ACC112 (cell line): Measurements from ENCODE around the gene POU2F1.

Source experiments
- H2AFZ ChIP-seq: fragments of 200-600 bp; sonication (generic); one replicate; pipeline ENCODE4 v1.6.0; 2017; ENCODE audit warnings: antibody characterized with exemption, low read length; ENCODE audit not compliant: unreplicated experiment
- H3K27ac ChIP-seq: fragments of 200-600 bp; sonication (generic); 2 replicates; pipeline ENCODE4 v1.5.1; 2014; ENCODE audit warnings: low read depth, mild to moderate bottlenecking, antibody characterized with exemption, low read length, moderate library complexity
- H3K27me3 ChIP-seq: fragments of 200-600 bp; sonication (generic); 2 replicates; pipeline ENCODE4 v1.6.1; 2014; ENCODE audit warnings: mild to moderate bottlenecking, antibody characterized with exemption, low read length, moderate library complexity, mixed read lengths; ENCODE audit not compliant: insufficient read depth
- H3K36me3 ChIP-seq: fragments of 200-600 bp; sonication (generic); 2 replicates; pipeline ENCODE4 v1.6.1; 2016; ENCODE audit warnings: mild to moderate bottlenecking, antibody characterized with exemption, low read length, moderate library complexity, mixed read lengths; ENCODE audit not compliant: insufficient read depth
- H3K4me1 ChIP-seq: fragments of 200-600 bp; sonication (generic); one replicate; pipeline ENCODE4 v1.6.1; 2016; ENCODE audit warnings: low read length, mixed read lengths; ENCODE audit not compliant: insufficient read depth, unreplicated experiment, control insufficient read depth
- H3K4me3 ChIP-seq: fragments of 200-600 bp; sonication (generic); 2 replicates; pipeline ENCODE4 v1.5.1; 2014; ENCODE audit warnings: mild to moderate bottlenecking, low read depth, low read length
- H3K79me2 ChIP-seq: fragments of 200-600 bp; sonication (generic); one replicate; pipeline ENCODE4 v1.6.0; 2016; ENCODE audit warnings: low read length; ENCODE audit not compliant: control insufficient read depth, unreplicated experiment, insufficient read depth

Gene POU2F1

DNA sequence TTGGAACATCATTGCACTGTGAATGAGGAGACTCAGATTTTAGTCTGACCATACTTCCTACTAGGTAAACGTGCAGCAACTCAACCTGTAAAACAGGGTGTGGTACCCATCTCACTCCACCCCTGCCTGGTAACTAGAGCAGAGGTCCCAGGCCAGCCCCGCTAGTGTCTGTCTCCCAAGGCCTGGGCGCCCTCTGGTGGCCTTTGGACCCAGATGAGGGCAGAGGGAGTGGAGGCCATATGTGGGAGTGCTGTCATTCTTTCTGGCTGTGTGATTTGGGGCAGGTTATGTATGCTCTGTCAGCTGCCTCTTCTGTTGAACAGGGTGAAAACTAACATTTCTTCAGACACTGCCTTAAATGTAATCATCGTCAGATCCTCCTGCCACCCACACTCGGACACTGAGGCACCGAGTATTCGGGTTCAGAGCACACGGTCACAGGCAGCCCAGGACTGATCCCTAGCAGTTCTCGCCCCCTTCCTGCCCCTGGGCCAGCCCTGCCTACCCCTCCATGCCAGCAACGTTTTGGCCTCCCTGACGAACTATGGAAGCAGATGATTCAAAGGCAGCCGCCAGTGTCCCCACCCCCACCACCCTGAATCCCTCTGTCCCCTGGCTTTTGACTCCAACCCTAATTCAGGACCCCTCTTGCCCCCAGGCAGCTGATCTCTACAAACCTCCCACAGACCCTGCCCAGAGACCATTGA is 221.6 kb downstream of the POU2F1 start:
- Histone ChIP-seq H3K79me2 (no peaks in the 10 kb centered on the region), H3K27me3 (peaks cover 5% of the 10 kb centered on the region), H3K36me3 (no peaks in the 10 kb centered on the region), H3K4me3 (no peak overlapping the region), H2AFZ (no peak overlapping the region), H3K4me1 (no peaks in the 10 kb centered on the region), H3K27ac (no peak overlapping the region)

DNA sequence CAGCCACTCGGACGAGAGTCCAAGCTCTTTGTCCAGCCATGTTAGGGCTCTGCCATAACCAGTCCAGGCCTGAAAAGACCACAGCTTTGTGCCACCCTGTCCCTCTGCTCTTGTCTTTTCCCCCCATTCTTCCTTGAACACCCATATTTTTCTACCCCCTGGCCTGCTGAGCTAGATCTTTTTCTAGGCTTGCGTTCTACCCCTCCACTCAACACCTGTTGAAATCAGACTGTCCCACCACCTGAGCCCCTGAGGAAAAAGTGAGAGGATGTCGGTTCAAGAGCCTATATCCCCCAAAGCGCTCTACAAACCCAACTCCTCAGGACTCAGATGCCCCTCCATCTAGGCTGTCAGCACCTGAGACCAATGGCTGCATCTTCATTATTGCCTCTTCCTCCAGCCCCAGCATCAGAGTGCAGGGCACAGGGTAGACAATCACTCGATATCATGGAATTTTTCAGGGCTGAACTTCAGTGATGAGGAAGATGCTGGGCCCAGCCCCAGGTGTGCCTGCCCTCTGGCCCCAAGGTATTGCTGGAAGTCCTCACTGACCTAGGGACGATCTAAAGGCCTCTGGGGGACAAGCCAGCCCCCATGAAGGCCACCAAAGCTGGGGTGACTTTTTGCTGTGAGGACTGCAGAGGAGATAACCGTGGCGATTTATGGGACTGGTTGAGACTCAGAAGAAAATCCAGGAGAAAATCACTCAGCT is 222.3 kb downstream of the POU2F1 start:
- Histone ChIP-seq H3K4me3 (no peak overlapping the region), H3K27me3 (peaks cover 5% of the 10 kb centered on the region), H3K4me1 (no peaks in the 10 kb centered on the region), H2AFZ (no peak overlapping the region), H3K79me2 (no peaks in the 10 kb centered on the region), H3K36me3 (no peaks in the 10 kb centered on the region), H3K27ac (no peak overlapping the region)

DNA sequence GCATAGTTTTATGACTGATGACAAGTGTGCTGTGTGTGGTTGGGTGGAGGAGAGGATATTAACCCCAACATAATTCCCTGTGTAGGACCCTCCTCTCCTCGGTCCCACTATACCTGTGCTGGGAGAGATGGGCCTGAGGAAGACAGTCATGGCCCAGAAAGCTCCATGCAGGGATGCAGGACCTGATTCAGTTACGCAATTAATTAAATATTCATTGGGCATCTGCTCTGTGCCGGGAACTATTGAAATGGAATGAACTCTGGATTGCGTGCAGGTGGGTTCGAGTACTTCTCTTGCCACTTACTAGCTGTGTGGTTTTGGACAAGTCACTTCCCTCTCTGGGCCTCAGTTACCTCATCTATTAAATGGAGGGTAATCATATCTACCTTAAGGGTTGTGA is 223.1 kb downstream of the POU2F1 start:
- Histone ChIP-seq H3K27ac (no peak overlapping the region), H3K4me1 (no peaks in the 10 kb centered on the region), H3K27me3 (peaks cover 3% of the 10 kb centered on the region; the same call in 1 of the 2 replicates), H3K4me3 (no peak overlapping the region), H3K79me2 (no peaks in the 10 kb centered on the region), H2AFZ (no peak overlapping the region), H3K36me3 (no peaks in the 10 kb centered on the region)

DNA sequence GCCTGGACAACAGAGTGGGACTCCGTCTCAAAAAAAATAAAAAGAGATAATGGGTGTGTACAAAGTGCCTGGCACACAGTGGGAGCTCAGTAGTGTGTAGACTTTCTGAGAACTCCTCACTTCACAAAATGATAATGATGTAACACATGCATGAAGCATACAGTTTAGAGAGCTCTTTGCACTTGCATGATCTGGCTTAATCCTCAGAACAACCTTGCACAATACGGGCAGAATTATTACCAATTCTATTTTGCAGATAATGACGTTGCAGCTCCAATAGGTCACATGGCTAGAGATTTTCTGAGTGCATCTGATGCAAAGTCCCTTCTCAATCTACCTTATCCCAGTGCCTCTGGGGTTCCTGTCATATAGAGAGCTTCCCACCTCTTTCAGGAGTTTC is 226.3 kb downstream of the POU2F1 start:
- H3K36me3 ChIP-seq: no peaks in the 10 kb centered on the region
- no peak overlapping the region for H3K27ac ChIP-seq
- H2AFZ ChIP-seq: no peak overlapping the region

DNA sequence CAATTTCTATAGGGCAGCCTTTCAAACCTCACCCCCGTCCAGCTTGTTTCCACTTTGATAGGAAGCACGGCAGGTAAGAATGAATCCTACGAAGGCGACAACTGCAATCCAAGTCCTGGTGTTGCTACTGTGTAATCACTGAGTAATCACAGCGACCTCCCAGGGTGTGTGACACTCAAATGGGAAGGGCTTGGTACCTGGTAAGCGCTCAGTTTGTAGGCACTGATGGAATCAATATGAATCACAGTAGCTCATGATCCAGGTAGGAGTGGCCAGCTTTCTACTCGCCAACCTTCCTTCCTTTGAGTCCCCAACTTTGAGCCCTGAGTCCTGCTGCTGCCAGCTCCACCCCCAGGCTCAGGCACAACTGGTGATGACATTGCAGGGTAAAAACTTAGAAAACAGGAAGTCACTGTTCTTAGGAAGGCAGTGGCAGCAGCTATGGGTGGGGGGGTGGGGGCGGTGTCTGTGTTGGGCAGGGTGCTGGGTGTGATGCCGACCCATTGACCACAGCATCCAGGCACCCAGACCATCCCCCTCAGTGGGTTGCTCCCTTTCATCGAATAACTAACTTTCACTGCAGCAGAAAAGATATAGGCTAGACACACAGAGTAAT is 226.9 kb downstream of the POU2F1 start:
- H2AFZ ChIP-seq: no peak overlapping the region
- no peak overlapping the region for H3K27ac ChIP-seq
- no peaks in the 10 kb centered on the region for H3K27me3 ChIP-seq
- H3K36me3 ChIP-seq: no peaks in the 10 kb centered on the region
- H3K4me1 ChIP-seq: no peaks in the 10 kb centered on the region
- H3K4me3 ChIP-seq: no peak overlapping the region
- no peaks in the 10 kb centered on the region for H3K79me2 ChIP-seq

More for the DNA sequence above, 226.3 kb downstream of the POU2F1 start:
- Histone ChIP-seq H3K27me3 (no peaks in the 10 kb centered on the region), H3K4me1 (no peaks in the 10 kb centered on the region), H3K4me3 (no peak overlapping the region), H3K79me2 (no peaks in the 10 kb centered on the region)

DNA sequence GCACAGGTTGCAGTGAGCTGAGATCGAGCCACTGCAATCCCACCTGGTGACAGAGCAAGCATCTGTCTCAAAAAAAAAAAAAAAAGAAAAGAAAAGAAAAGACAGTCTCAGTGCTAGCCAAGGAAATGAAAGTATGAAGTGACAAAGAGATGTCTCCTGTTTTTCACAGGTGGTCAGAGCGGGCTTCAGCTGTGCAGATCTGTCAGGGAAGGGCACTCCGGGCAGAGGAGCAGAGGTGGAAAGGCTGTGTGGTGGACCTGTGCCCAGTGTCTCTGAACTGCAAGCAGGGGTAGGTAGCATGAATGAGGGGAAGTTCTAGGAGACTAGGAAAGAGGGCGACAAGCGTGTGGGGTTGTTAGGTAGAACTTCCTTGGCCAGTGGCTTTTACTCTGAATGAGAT is 230.2 kb downstream of the POU2F1 start:
- no peak overlapping the region for H3K27ac ChIP-seq
- H3K27me3 ChIP-seq: no peaks in the 10 kb centered on the region
- H3K4me3 ChIP-seq: no peak overlapping the region
- no peak overlapping the region for H2AFZ ChIP-seq
- no peaks in the 10 kb centered on the region for H3K4me1 ChIP-seq
- H3K79me2 ChIP-seq: no peaks in the 10 kb centered on the region
- H3K36me3 ChIP-seq: no peaks in the 10 kb centered on the region

DNA sequence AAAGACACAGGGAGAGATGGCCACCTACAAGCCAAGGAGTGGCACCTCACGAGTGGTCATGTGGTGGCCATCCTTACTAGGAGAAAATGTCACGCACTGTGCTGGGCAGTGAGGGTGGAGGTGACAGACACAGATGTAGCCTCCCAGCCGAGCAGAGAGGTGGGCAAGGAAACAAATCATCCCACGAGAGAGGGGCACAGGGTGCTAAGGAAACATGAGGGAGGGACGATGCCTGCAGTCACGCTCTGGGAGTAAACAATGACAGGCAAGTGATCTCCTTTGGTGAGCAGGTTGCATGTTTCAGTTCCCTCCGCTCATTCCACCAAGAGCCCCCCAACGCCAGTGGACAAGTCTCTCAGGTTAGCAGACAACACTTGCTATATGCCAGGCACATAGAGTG is 231.8 kb downstream of the POU2F1 start:
- H3K36me3 ChIP-seq: no peaks in the 10 kb centered on the region
- H3K4me1 ChIP-seq: no peaks in the 10 kb centered on the region
- no peaks in the 10 kb centered on the region for H3K79me2 ChIP-seq
- no peak overlapping the region for H2AFZ ChIP-seq
- 0 out of 2 replicates have a peak, but pooled peaks cover 6% of the 10 kb centered on the region for H3K27me3 ChIP-seq
- H3K4me3 ChIP-seq: no peak overlapping the region
- no peak overlapping the region for H3K27ac ChIP-seq

DNA sequence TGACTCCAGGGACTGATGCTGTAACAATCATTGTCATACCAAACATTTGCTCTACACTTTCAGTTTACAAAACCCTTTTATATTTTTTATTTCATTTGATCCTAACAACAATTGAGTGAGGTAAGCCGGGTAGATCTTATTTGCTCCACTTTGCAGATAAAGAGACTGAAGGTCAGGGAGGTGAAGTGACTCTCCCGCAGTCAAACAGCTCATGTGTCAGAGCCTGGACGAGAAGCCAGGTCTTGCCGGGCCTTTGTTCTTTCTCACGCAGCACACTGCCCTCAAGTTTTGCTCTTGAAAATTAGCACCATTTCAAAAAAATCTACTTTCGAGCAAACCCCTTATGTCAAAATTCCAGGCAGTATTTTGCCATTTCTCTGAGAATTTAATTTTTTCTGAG is 232.4 kb downstream of the POU2F1 start:
- Histone ChIP-seq H3K27me3 (0 out of 2 replicates have a peak, but pooled peaks cover 8% of the 10 kb centered on the region), H3K36me3 (no peaks in the 10 kb centered on the region), H3K4me1 (no peaks in the 10 kb centered on the region), H3K79me2 (no peaks in the 10 kb centered on the region), H3K4me3 (no peak overlapping the region), H2AFZ (no peak overlapping the region), H3K27ac (no peak overlapping the region)

DNA sequence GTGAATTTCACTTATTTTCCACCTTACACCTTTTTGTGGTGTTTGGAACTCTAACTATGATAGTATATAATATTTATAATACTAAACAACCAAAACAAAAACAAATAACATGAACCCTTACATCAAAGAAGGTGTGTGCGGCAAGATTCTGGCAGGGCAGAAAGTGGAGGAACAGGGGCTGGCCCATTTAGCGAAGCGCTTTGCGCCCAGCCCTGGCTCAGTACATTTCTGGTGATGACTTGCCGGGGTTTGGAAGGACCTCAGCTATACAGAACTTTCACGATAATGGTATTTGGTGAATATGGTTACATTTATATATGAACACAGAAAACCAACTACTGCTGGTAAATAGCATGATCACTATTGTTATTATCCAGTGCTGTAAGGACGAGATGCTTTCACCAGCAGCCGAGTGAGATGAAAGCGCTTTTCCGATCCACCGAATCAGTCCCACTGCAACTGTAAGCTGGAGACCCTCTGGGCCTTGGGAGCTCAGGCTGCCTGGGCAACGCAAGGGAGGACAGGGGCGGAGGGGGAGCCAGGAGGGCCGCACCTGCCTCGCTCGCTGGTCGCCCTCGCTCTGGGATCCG is 233.7 kb downstream of the POU2F1 start:
- H3K79me2 ChIP-seq: no peaks in the 10 kb centered on the region
- no peaks in the 10 kb centered on the region for H3K4me1 ChIP-seq
- H3K27ac ChIP-seq: no peak overlapping the region
- H2AFZ ChIP-seq: peak overlapping the region; percentile 98
- 0 out of 2 replicates have a peak, but pooled peaks cover 9% of the 10 kb centered on the region for H3K27me3 ChIP-seq
- H3K4me3 ChIP-seq: peak overlapping the region; percentile 96
- H3K36me3 ChIP-seq: no peaks in the 10 kb centered on the region

DNA sequence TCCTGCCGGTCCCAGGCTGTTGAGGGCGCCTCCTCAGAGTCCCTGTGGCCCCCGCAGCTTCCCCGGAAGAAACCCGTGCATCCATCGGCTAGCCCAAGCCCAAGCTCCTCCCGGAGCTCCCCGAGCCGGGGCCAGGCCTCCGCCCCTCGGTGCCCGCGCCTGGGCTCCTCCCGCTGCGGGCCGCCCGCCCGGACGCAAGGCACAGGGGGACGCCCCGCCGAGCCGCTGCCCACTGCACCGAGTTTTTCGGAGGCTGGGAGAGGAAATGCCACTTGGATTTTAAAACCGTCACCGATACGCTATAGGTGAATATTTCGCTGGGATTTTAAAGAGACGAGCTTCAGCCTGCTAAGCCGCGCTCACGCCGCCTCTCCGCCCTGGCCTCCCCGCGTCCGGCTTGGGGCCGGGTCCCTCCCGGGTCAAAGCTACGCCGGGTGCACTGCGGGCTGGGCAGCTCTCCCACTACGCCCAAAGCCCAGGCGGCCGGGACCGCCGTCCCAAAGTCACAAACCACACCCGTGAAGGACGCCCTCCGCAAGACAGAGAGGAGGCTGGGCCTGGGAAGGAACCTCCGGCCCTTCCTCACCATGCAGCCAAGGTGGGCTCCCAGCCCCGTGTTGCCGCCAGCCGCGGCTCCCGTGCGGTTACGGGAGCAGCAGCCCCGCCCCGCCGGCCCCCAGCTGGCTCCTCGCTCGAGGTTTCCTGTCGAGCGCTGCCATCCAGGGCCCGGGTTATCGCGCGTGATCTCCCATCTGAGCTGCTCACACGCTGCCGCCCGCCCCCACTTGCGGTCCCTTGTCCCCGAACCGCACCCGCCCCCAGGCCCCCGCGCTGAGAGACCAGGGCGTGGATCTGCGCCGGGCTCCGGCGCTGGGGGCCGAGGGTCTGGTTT is 234.5 kb downstream of the POU2F1 start:
- H3K27ac ChIP-seq: no peak overlapping the region
- H2AFZ ChIP-seq: peak overlapping the region; percentile 98
- peak overlapping the region; percentile 96 for H3K4me3 ChIP-seq

More for the DNA sequence above, 234.5 kb downstream of the POU2F1 start:
- 0 out of 2 replicates have a peak, but pooled peaks cover 9% of the 10 kb centered on the region for H3K27me3 ChIP-seq
- H3K4me1 ChIP-seq: no peaks in the 10 kb centered on the region
- H3K79me2 ChIP-seq: no peaks in the 10 kb centered on the region
- no peaks in the 10 kb centered on the region for H3K36me3 ChIP-seq
